Measurements from ENCODE around the gene GDF15.
"Not testable (repeated sequence)": the region's sequence is repeated elsewhere in the genome, so short reads cannot be mapped to it uniquely, and the experiment has no call there.

The GDF15 gene

GRCh38 chr19:18364277-18364825 lies 21.6 kb upstream of the GDF15 start:
- DNase-seq (ENCODE audit: low spot score) = not testable (repeated sequence)

DNA sequence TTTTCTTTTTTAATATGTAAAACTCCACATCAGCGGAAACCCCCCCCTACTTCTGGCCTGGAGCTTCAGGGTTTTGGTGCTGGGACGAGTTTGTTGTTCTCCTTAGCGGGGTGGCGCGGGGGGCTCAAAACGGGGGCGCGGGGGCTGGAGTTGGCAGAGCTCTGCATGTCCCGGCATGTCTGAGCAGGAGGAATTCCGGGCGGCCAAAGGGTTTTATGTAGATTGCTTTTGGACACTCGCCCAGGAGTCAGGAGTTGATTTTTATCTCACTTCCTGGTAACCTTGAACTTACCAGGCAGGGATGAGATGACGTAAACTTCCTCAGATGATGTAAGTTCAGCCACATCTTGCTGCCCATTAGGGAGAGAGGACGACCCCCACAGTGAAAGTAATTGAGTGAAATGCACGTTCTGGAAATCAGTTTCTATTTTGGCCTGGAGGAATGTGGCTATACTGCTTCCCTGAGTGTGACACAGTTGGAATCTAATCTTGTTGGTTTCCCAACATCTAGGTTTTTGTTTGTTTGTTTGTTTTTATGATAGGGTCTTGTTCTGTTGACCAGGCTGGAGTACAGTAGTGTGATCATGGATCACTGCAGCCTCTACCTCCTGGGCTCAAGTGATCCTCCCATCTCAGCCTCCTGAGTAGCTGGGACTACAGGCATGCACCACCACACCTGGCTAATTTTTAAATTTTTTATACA lies 21.0 kb upstream of the GDF15 start:
- peak; percentile 99 for DNase-seq (ENCODE audit: low spot score)

DNA sequence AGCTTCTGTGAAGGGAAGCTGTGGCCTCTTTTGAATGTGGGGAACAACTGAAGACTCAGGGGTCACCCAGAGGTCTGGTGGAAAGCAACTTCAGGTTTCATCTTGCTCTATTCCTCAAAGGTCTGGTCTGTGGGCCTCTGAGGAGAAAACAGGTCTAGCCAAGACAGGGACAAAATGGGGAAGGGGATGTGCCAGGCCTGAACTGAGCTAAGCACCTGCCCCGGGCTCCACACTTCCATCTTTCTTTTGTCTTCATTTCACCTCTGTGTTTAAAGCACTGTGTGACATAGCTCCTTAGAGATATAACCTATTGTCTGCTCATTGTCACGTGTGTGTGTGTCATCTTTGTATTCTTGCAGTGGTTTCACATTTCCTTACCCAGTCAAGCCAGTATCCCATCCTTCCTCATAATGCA lies 19.9 kb upstream of the GDF15 start:
- DNase-seq (ENCODE audit: low spot score) = no peak

- no peak for DNase-seq (ENCODE audit: low spot score)
Observed at GRCh38 chr19:18368504-18369222, 17.3 kb upstream of the GDF15 start.

DNA sequence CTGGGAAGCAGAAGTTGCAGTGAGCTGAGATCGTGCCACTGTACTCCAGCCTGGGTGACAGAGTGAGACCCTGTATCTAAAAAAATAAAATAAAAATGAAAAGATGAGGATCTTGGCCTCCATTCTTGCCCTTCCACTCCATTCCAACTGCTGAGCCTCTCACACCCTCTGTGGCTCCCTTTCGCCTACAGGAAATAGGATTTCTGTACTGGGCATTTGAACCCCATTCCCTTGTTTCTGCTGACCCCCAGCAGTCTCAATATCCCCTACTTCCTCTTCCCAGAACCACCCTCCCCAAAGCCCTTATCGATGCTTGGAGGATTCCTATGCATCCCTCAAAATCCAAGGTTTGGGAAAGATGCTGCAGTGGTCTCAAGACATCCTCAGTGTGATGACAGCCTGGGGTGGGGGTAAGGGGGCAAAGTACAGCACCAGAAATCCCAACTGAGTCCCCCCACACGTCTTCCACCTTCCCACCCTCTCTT lies 12.5 kb upstream of the GDF15 start:
- no peak for DNase-seq (ENCODE audit: low spot score)

DNA sequence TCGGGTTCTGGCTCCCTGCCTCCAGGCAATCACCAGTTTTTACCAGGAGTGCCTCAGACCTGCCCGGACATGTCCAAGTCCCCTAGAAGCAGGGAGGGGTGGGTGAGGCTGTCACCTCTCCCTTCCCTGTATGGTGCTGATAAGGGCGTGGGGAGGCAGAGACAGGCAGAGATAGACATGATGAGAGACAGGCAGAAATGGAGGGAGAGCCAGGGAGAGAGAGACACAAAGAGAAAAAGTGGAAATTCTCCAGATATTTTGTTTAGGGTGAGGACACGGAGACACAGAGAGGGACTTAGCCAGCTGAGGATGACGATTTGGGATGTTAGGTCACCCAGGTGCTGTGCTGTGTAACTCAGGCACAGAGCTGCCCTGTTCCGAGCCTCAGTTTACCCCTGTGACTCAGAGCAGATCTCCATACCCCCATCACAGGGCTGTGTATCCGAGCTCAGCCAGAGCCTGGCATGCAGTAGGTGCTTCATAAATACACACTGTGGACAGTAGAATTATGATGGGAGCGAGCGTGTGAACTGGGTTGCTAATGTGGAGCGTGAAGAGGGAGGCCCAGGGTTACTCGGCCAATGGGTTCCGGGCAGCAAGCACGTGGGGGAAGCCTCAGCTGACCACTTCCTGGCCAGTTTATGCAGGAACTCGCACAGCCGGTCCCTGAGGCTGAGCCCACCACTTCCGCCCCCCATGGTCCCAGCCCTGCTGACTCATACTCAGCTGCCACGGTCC lies 11.9 kb upstream of the GDF15 start:
- DNase-seq (ENCODE audit: low spot score) = peak; percentile 93

DNA sequence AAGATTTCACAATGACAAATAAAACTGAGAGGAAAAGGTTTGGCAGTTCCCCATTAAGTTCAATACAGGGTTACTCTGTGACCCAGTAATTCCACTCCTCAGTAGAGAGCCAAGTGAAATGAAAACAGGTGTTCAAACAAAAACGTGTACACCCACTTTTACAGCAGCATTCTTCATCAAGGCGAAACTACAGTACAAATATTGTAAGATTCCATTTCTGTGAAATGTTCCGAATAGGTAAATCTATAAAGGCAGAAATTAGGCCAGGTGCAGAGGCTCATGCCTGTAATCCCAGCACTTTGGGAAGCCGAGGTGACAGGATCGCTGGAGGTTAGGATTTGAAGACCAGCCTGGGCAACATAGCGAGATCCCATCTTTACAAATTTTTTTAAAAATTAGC lies 8.9 kb upstream of the GDF15 start:
- peak; percentile 83 for DNase-seq (ENCODE audit: low spot score)

GRCh38 chr19:18379803-18380747 lies 5.9 kb upstream of the GDF15 start:
- DNase-seq (ENCODE audit: low spot score) = peak; percentile 89

DNA sequence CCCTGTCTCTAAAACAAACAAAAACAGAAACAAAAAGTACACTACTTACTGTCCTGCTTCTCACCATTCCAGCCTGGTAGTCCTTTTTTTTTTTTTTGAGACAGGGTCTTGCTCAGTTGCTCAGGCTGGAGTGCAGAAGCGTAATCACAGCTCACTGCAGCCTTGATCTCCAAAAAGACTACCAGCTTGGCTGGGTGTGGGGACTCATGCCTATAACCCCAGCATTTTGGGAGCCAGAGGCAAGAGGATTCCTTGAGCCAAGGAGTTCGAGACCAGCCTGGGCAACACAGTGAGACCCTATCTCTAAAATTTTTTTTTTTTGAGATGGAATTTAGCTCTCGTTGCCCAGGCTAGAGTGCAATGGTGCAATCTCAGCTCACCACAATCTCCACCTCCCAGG lies 5.1 kb upstream of the GDF15 start:
- DNase-seq (ENCODE audit: low spot score) = no peak

DNA sequence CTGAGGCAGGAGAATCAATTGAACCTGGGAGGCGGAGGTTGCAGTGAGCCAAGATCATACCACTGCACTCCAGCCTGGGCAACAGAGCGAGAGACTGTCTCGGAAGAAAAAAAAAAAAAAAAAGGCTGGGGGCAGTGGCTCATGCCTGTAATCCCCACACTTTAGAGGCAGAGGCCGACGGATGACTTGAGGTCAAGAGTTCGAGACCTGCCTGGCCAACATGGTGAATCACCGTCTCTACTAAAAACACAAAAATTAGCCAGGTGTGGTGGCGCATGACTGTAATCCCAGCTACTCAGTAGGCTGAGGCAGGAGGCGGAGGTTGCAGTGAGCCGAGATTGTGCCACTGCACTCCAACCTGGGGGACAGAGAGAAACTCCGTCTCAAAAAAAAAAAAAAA lies 2.3 kb upstream of the GDF15 start:
- DNase-seq (ENCODE audit: low spot score) = not testable (repeated sequence)

DNA sequence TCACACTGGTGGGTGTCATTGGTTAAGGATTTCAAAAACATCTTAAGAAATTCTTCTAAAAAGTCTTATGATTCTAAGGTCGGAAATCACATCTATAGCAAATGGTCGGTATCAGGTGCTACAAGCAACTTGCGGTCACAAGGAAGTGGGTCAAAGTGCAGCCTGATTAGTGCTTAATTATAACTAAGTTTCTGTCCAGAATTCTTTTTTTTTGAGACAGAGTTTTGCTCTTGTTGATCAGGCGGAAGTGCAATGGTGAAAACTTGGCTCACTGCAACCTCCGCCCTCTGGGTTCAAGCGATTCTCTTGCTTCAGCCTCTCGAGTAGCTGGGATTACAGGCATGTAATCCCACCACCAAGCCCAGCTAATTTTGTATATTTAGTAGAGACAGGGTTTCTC lies 1.2 kb upstream of the GDF15 start:
- no peak for DNase-seq (ENCODE audit: low spot score)

- DNase-seq (ENCODE audit: low spot score) = no peak
Observed at GRCh38 chr19:18385359-18385674, 641 bp upstream of the GDF15 start.

GRCh38 chr19:18386543-18387271 lies 749 bp downstream of the GDF15 start:
- DNase-seq (ENCODE audit: low spot score) = no peak

GRCh38 chr19:18388100-18388959 lies 2.4 kb downstream of the GDF15 start:
- DNase-seq (ENCODE audit: low spot score) = peak; percentile 66

- DNase-seq (ENCODE audit: low spot score) = peak; percentile 79
Observed at GRCh38 chr19:18388960-18389725, 3.2 kb downstream of the GDF15 start.

DNA sequence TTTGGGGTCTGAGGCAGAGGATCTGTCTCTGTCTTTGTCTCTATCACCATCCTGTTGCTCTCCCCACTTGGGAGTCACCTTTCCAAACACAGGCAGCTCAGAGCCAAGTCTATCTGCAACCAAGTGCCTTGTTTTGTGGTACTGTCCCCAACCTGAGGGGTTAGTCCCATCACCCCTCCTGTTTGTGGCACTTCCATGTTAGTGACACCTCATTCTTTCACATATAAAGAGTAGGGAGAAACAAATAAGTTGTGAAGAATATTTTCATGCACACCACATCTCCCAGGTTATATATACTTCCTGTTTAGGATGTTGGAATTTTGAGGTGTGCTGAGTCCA lies 3.7 kb downstream of the GDF15 start:
- DNase-seq (ENCODE audit: low spot score) = peak; percentile 82

DNA sequence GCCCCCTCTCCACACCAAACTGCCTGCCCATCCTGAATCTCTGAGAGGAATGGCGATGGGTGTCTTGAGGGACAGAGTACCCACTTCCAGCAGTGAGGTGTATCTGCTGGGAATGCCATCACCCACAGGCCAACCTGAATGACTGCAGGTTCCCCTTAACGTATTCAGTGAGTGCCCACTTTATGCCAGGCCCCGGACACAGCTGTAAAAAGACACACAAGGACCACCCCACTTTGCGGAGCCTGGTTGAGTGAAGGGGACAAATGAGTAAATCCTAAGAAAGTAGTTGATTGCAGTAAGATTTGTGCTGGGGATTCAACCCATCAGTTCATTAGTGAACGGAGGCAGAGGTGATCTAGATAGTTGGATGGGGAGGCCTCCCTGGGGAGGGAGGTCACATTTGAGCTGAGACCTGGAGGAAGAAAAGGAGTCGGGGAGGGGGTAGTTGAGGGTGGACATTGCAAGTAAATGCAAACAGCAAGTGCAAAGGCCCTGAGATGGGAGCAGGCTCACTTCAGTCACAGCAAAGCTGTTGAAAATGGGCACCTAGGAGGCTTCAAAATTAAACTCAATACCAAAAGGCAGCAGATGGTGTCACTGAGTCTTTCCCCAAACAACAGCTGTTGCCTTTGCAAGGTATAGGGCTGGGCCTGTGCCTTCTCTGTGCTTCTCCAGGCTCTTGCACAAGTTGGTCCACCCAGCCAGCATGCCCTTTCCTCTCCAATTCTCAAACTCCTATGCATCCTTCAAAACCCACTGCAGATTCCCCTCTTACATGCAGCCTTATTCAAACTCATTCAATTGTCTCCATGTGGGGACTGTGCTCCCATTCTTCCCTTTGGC lies 4.3 kb downstream of the GDF15 start:
- DNase-seq (ENCODE audit: low spot score) = peak; percentile 79

DNA sequence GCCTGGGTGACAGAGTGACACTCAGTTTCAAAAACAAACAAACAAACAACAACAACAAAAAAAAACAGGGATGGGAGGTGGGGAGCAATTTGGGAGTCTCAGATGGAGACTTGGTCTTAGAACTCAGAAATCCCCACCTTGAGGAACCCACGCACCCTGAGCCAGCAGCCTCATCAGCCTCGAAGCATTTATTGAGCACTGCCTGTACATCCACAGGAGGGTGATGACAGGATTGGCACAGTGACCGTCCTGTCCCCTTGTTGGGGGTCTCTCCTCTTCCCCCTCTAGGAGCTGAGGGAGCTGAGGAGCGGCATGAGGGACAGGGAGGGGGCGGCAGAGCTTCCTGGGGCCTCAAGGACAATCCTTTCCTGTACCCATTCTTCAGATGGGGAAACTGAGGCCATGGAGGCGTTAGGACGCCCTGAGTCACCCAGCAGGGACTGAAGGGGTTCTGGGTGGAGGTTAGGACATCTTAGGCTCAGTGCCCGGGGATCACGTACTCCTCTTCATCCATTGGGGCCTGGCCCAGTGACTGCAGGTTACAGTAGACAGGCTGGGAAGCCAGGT lies 5.6 kb downstream of the GDF15 start:
- no peak for DNase-seq (ENCODE audit: low spot score)
